Stomach (tissue), 4 donors: ENCODE results near the gene KRABD2.

Experiments
- EP300 ChIP-seq: sonication (generic); formaldehyde crosslinking; IDR thresholded peaks from one replicate; pipeline ENCODE4 v1.6.1; 2017; ENCODE audit warnings: antibody characterized with exemption
- POLR2A ChIP-seq, 4 donors: fragments of 450-650 bp; IDR thresholded peaks; one replicate each; pipeline ENCODE4 v1.6.1; 2016; ENCODE audit warnings: antibody characterized with exemption in 4 of 4, control low read depth in 2 of 4, mild to moderate bottlenecking in 1 of 4, moderate library complexity in 1 of 4
- POLR2AphosphoS5 ChIP-seq, 3 donors: sonication (generic); formaldehyde crosslinking; IDR thresholded peaks; one replicate each; pipeline ENCODE4 v1.6.1; 2016; ENCODE audit warnings: antibody characterized with exemption in 3 of 3
- TF ChIP-seq, protein P1 (sequence below), 7 experiments: fragments of 450-650 bp in 4 of 7; fragments of 200-600 bp in 3 of 7; sonication (generic) in 3 of 7; IDR thresholded peaks; one replicate each; pipeline ENCODE4 v1.5.1; 2016 to 2019; ENCODE audit warnings: antibody characterized with exemption in 7 of 7, control low read depth in 2 of 7, mild to moderate bottlenecking in 1 of 7

DNA sequence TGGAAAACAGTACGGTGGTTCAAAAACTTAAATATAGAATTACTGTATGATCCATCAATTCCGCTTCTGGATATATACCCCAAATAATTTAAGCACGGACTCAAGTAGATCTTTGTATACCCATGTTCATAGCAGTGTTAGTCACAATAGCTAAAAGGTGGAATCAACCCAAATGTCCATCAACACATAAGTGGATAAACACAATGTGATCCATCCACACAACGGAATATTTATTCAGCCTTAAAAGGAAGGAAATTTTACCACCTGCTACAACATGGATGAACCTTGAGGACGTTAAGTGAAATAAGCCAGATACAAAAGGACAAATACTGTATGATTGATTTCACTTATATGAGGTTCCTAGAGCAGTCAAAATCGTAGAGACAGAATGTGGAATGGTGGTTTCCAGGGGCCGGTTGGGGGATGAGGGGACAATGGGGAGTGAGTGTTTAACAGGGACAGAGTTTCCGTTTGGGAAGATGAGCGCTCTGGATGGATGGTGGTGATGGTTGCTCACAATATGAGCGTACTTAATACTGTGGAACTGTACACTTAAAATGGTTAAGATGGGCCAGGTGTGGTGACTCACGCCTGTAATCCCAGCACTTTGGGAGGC, 26.5 kb upstream of the KRABD2 start:
- TF ChIP-seq, protein P1, sequence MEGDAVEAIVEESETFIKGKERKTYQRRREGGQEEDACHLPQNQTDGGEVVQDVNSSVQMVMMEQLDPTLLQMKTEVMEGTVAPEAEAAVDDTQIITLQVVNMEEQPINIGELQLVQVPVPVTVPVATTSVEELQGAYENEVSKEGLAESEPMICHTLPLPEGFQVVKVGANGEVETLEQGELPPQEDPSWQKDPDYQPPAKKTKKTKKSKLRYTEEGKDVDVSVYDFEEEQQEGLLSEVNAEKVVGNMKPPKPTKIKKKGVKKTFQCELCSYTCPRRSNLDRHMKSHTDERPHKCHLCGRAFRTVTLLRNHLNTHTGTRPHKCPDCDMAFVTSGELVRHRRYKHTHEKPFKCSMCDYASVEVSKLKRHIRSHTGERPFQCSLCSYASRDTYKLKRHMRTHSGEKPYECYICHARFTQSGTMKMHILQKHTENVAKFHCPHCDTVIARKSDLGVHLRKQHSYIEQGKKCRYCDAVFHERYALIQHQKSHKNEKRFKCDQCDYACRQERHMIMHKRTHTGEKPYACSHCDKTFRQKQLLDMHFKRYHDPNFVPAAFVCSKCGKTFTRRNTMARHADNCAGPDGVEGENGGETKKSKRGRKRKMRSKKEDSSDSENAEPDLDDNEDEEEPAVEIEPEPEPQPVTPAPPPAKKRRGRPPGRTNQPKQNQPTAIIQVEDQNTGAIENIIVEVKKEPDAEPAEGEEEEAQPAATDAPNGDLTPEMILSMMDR (IDR thresholded peaks at IDR 0.05) = no peak
- TF ChIP-seq POLR2A (IDR thresholded peaks at IDR 0.05) (no peak), POLR2AphosphoS5 (IDR thresholded peaks at IDR 0.05) (no peak), EP300 (no peak)
